Measurements from ENCODE around the gene SPRYD7. TPM values are rescaled to one million over a fixed set of nuclear protein-coding genes. Genes with fewer than 3 reads are reported as not detected.

The SPRYD7 gene
- total RNA-seq, 1 experiment from 2014 or later: 12.0 TPM

- no peak overlapping the region for H3K4me3 ChIP-seq
- H3K4me1 ChIP-seq: no peaks in the 10 kb centered on the region
- no peaks in the 10 kb centered on the region for H3K9me3 ChIP-seq (replicated peaks)
- no peak overlapping the region for H3K27ac ChIP-seq
- peak in 1 of 2 experiments; percentile 23 for DNase-seq
- H3K27me3 ChIP-seq: no peaks in the 10 kb centered on the region
- peaks cover under 1% of the 10 kb centered on the region; the same call in 1 of the 2 replicates for H3K36me3 ChIP-seq
Measured at GRCh38 chr13:49908637-49909036, 27.5 kb downstream of the SPRYD7 start.

- Histone ChIP-seq H3K9me3 (replicated peaks) (no peaks in the 10 kb centered on the region), H3K4me1 (no peaks in the 10 kb centered on the region)
Measured at GRCh38 chr13:49904729-49905456, 31.2 kb downstream of the SPRYD7 start.

GRCh38 chr13:49898792-49899191 is 37.3 kb downstream of the SPRYD7 start:
- Histone ChIP-seq H3K9me3 (replicated peaks) (no peaks in the 10 kb centered on the region), H3K4me3 (no peak overlapping the region), H3K36me3 (no peaks in the 10 kb centered on the region), H3K4me1 (no peaks in the 10 kb centered on the region), H3K27ac (no peak overlapping the region), H3K27me3 (no peaks in the 10 kb centered on the region)
- DNase-seq: no peak

More at GRCh38 chr13:49904729-49905456, 31.2 kb downstream of the SPRYD7 start:
- H3K27me3 ChIP-seq: no peaks in the 10 kb centered on the region
- H3K4me3 ChIP-seq: no peak overlapping the region
- no peaks in the 10 kb centered on the region for H3K36me3 ChIP-seq
- no peak for DNase-seq
- H3K27ac ChIP-seq: no peak overlapping the region

- no peaks in the 10 kb centered on the region for H3K27me3 ChIP-seq
- no peaks in the 10 kb centered on the region for H3K36me3 ChIP-seq
- no peak overlapping the region for H3K27ac ChIP-seq
- DNase-seq: no peak
- H3K4me3 ChIP-seq: no peak overlapping the region
- H3K4me1 ChIP-seq: no peaks in the 10 kb centered on the region
- H3K9me3 ChIP-seq (replicated peaks): no peaks in the 10 kb centered on the region
Measured at GRCh38 chr13:49897713-49898112, 38.4 kb downstream of the SPRYD7 start.

- Histone ChIP-seq H3K27me3 (no peaks in the 10 kb centered on the region), H3K27ac (no peak overlapping the region), H3K4me3 (no peak overlapping the region), H3K9me3 (replicated peaks) (no peaks in the 10 kb centered on the region), H3K36me3 (no peaks in the 10 kb centered on the region), H3K4me1 (no peaks in the 10 kb centered on the region)
- DNase-seq: no peak
Measured at GRCh38 chr13:49895826-49896225, 40.3 kb downstream of the SPRYD7 start.

- Histone ChIP-seq H3K36me3 (no peaks in the 10 kb centered on the region), H3K27me3 (no peaks in the 10 kb centered on the region), H3K9me3 (replicated peaks) (no peaks in the 10 kb centered on the region), H3K27ac (no peak overlapping the region), H3K4me1 (no peaks in the 10 kb centered on the region), H3K4me3 (no peak overlapping the region)
- no peak for DNase-seq
Measured at GRCh38 chr13:49893591-49893990, 42.5 kb downstream of the SPRYD7 start.

GRCh38 chr13:49890376-49890775 is 45.8 kb downstream of the SPRYD7 start:
- Histone ChIP-seq H3K4me3 (no peak overlapping the region), H3K27ac (no peak overlapping the region), H3K4me1 (no peaks in the 10 kb centered on the region), H3K9me3 (replicated peaks) (no peaks in the 10 kb centered on the region), H3K27me3 (no peaks in the 10 kb centered on the region), H3K36me3 (no peaks in the 10 kb centered on the region)
- DNase-seq: no peak

- H3K4me3 ChIP-seq: no peak overlapping the region
- H3K9me3 ChIP-seq (replicated peaks): peaks cover 4% of the 10 kb centered on the region; the same call in 1 of the 2 replicates
- no peak for DNase-seq
- no peaks in the 10 kb centered on the region for H3K27me3 ChIP-seq
- no peaks in the 10 kb centered on the region for H3K36me3 ChIP-seq
- H3K4me1 ChIP-seq: no peaks in the 10 kb centered on the region
- H3K27ac ChIP-seq: no peak overlapping the region
Measured at GRCh38 chr13:49878682-49879081, 57.5 kb downstream of the SPRYD7 start.

- Histone ChIP-seq H3K4me1 (no peaks in the 10 kb centered on the region), H3K4me3 (no peak overlapping the region), H3K36me3 (no peaks in the 10 kb centered on the region), H3K27ac (no peak overlapping the region), H3K27me3 (no peaks in the 10 kb centered on the region), H3K9me3 (replicated peaks) (peaks cover 4% of the 10 kb centered on the region; the same call in 1 of the 2 replicates)
- DNase-seq: peak in 1 of 2 experiments; percentile 37
Measured at GRCh38 chr13:49877629-49878218, 58.4 kb downstream of the SPRYD7 start.

GRCh38 chr13:49874430-49874829 is 61.7 kb downstream of the SPRYD7 start:
- Histone ChIP-seq H3K9me3 (replicated peaks) (peaks cover 4% of the 10 kb centered on the region; the same call in 1 of the 2 replicates), H3K36me3 (no peaks in the 10 kb centered on the region), H3K4me3 (no peak overlapping the region), H3K27me3 (no peaks in the 10 kb centered on the region), H3K27ac (no peak overlapping the region), H3K4me1 (no peaks in the 10 kb centered on the region)
- DNase-seq: no peak

GRCh38 chr13:49869519-49869918 is 66.6 kb downstream of the SPRYD7 start:
- Histone ChIP-seq H3K4me1 (no peaks in the 10 kb centered on the region), H3K4me3 (no peak overlapping the region), H3K27ac (no peak overlapping the region), H3K9me3 (replicated peaks) (no peaks in the 10 kb centered on the region; the same call in 1 of the 2 replicates), H3K27me3 (no peaks in the 10 kb centered on the region), H3K36me3 (no peaks in the 10 kb centered on the region)
- DNase-seq: peak; percentile 16 to 46

- H3K36me3 ChIP-seq: no peaks in the 10 kb centered on the region
- H3K27me3 ChIP-seq: no peaks in the 10 kb centered on the region
- no peaks in the 10 kb centered on the region for H3K4me1 ChIP-seq
- no peaks in the 10 kb centered on the region; the same call in 1 of the 2 replicates for H3K9me3 ChIP-seq (replicated peaks)
- H3K4me3 ChIP-seq: no peak overlapping the region
- no peak for DNase-seq
- no peak overlapping the region for H3K27ac ChIP-seq
Measured at GRCh38 chr13:49867834-49868233, 68.3 kb downstream of the SPRYD7 start.

- DNase-seq: no peak
- no peaks in the 10 kb centered on the region for H3K4me1 ChIP-seq
- no peak overlapping the region for H3K4me3 ChIP-seq
- no peak overlapping the region for H3K27ac ChIP-seq
- H3K9me3 ChIP-seq (replicated peaks): no peaks in the 10 kb centered on the region
- H3K27me3 ChIP-seq: no peaks in the 10 kb centered on the region
- no peaks in the 10 kb centered on the region for H3K36me3 ChIP-seq
Measured at GRCh38 chr13:49865218-49865617, 70.9 kb downstream of the SPRYD7 start.

- Histone ChIP-seq H3K36me3 (no peaks in the 10 kb centered on the region), H3K9me3 (replicated peaks) (no peaks in the 10 kb centered on the region), H3K27ac (no peak overlapping the region), H3K27me3 (no peaks in the 10 kb centered on the region), H3K4me3 (no peak overlapping the region), H3K4me1 (no peaks in the 10 kb centered on the region)
- DNase-seq: no peak
Measured at GRCh38 chr13:49864509-49864908, 71.6 kb downstream of the SPRYD7 start.

Data from SJCRH30 (cell line).